HG02678 (cell line): ENCODE data around the gene IL13.
"Not testable (repeated sequence)": the region's sequence is repeated elsewhere in the genome, so short reads cannot be mapped to it uniquely, and the experiment has no call there.

ENCODE experiments used
- ATAC-seq: cut with Tn5 transposase; IDR thresholded peaks from one replicate; pipeline ENCODE4 v1.9.1; 2021; ENCODE audit warnings: mild to moderate bottlenecking, moderate library complexity; ENCODE audit not compliant: unreplicated experiment

Gene IL13

GRCh38 chr5:132657676-132658380 lies at the start of gene IL13:
Gene IL13 (plus strand): TSS chr5:132658173. CDS start chr5:132658187, 14 bp downstream.
- no peak for ATAC-seq

- ATAC-seq = no peak
These were observed 46.0 kb upstream of the IL13 start for GRCh38 chr5:132611965-132612364.

DNA sequence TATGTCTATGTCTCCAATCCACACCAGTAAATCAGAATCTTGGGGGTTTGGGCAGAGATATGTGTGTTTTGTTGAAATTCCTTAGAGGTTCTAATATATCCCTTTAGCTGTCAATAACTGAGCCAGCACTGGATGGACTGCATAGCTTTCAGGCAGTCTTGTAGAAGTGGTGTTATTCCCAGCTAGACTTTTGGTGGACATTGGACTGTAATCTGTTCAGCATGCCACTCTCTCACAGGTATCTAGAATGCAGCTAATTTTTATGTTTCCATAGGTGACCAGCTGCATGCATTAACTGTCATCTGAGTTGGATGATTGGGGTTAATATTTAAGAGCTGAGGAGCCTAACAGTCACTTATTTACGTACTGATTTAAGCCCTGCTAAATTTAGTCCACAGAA lies 45.1 kb upstream of the IL13 start:
- ATAC-seq = no peak

DNA sequence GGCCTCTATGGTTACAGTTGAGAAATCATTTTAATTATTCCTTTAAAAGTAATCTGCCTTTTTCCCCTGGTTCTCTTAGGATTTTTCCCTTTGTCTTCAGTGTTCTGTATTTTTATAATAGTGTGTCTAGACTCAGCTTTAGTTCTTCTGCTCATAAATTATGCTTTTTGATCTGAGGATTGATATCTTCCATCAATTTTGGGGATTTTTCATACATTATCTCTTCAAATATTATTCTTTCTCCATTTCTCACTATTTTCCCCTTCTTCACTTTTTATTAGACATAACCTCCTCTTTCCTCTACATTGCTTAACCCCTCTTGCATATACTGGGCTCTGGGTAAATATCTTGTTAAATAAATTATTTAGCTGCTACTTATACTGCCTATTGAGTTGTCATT lies 36.3 kb upstream of the IL13 start:
- ATAC-seq = no peak

- ATAC-seq = no peak
These were observed 35.4 kb upstream of the IL13 start for GRCh38 chr5:132622608-132623007.

DNA sequence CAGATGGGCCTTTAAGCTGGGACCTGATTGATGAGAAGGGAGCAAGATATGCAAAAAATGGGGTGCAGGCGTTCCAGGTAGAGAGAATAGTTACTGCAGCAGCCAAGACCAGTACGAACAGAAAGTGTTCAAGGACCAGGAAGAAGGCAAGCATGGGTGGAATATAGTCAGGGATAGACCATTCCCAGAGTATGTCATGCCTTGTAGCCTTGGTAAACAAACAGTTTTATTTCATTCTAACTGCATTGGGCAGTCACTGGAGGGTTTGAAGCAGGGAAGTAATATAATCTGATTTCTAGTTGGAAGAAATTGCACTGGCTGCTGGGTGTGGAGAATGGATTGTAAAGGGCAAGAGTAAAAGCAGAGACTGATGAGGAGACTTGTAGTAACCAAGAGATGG lies 30.5 kb upstream of the IL13 start:
- no peak for ATAC-seq

- ATAC-seq = no peak
These were observed 29.2 kb upstream of the IL13 start for GRCh38 chr5:132628814-132629213.

GRCh38 chr5:132629230-132629944 lies 28.6 kb upstream of the IL13 start:
- peak; percentile 59 for ATAC-seq

GRCh38 chr5:132633587-132633986 lies 24.4 kb upstream of the IL13 start:
- not testable (repeated sequence) for ATAC-seq

- ATAC-seq = peak; percentile 51
These were observed 22.1 kb upstream of the IL13 start for GRCh38 chr5:132635873-132636272.

DNA sequence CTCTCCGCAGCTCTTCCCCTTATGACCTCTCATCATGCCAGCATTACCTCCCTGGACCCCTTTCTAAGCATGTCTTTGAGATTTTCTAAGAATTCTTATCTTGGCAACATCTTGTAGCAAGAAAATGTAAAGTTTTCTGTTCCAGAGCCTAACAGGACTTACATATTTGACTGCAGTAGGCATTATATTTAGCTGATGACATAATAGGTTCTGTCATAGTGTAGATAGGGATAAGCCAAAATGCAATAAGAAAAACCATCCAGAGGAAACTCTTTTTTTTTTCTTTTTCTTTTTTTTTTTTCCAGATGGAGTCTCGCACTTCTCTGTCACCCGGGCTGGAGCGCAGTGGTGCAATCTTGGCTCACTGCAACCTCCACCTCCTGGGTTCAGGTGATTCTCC lies 20.7 kb upstream of the IL13 start:
- ATAC-seq = no peak

GRCh38 chr5:132639706-132640130 lies 18.3 kb upstream of the IL13 start:
- ATAC-seq = peak; percentile 70

GRCh38 chr5:132640613-132641012 lies 17.4 kb upstream of the IL13 start:
- no peak for ATAC-seq

GRCh38 chr5:132641241-132641723 lies 16.7 kb upstream of the IL13 start:
- no peak for ATAC-seq

DNA sequence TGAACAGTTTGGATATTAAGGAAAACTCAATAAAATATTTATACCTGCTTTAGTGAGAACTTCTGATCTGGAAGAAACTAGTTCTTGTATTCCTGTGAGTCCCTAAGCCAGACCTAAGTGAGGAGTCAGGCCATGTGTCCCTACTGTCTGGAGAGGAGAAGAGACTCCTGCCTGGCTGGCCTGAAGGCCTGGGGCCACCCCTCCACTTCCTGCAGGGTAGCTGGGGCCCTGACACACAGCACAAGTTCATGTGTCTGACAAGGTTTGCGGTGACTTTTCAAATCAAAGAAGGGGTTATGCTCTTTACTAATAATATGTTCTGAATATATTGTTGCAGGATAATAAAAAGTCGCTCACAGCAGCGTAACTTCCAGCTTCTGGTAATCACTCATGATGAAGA lies 16.1 kb upstream of the IL13 start:
- ATAC-seq = no peak

- no peak for ATAC-seq
These were observed 13.8 kb upstream of the IL13 start for GRCh38 chr5:132644177-132644576.

DNA sequence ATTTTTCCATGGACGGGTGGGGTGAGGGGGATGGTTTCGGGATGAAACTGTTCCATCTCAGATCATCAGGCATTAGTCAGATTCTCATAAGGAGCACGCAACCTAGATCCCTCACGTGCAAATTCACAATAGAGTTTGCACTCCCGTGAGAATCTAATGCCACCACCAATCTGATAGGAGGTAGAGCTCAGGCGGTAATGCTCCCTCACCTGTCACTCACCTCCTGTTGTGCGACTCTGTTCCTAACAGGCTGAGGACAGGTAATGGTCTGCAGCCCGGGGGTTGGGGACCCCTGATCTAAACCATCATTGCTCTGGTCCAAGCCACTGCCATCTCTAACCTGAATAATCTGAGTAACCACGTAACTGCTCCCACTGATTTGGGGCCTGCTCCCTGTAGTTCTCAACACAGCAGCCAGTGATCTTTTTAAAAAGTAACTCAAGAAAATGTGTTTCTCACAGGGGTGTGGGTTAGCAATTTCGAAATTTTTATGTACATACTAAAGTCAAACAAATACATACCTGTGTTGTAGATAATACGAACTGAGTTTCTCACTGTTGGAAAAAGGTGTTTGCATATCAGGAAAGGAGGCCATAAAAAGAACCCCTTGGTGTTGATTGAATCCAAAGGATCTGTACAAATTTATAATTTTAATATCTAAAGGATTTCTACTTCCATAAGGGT lies 11.2 kb upstream of the IL13 start:
- ATAC-seq = no peak

DNA sequence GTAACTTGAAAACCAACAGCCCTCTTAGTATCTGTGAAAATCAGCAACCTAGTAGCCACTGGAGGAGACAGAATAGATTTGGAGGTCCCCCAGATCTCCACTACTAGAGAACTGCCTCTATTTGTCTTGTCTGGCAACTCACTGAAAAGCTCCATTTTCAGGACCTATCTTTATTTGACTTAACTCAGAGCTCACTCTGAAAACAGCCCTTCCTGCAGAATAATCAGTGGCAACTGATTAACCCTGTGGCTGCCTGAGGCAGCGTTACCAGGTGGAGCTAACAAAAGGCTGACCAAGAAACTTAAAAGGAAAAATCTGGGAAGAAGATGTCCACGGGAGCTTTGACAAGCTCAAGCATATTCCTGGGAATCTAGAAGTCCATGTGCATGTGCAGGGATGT lies 10.5 kb upstream of the IL13 start:
- ATAC-seq = no peak

DNA sequence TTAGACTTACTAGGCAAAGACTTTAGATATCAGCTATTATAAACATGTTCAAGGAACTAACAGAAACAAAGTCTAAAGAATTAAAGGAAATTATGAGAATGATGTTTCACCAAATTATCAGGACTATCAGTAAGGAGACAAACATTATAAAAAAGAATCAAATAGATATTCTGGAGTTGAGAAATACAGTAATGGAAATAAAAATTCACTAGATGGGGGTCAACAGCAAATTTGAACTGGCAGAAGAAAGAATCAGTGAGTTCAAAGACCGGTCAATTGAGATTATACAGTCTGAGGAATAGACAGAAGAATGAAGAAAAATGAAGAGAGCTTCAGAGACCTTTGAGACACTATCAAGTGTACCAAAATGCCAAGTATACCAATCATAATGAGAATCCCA lies 9.6 kb upstream of the IL13 start:
- ATAC-seq = no peak

GRCh38 chr5:132651838-132652469 lies 6.0 kb upstream of the IL13 start:
- no peak for ATAC-seq

GRCh38 chr5:132653716-132654115 lies 4.3 kb upstream of the IL13 start:
- ATAC-seq = no peak
